ENCODE data around the gene FAR1.

FAR1 gene

GRCh38 chr11:13669544-13670488 lies 1.3 kb downstream of the FAR1 start:
- in situ Hi-C loops (cut with MboI; ENCODE audit: low sequenced_read_pairs), result no loop called here

DNA sequence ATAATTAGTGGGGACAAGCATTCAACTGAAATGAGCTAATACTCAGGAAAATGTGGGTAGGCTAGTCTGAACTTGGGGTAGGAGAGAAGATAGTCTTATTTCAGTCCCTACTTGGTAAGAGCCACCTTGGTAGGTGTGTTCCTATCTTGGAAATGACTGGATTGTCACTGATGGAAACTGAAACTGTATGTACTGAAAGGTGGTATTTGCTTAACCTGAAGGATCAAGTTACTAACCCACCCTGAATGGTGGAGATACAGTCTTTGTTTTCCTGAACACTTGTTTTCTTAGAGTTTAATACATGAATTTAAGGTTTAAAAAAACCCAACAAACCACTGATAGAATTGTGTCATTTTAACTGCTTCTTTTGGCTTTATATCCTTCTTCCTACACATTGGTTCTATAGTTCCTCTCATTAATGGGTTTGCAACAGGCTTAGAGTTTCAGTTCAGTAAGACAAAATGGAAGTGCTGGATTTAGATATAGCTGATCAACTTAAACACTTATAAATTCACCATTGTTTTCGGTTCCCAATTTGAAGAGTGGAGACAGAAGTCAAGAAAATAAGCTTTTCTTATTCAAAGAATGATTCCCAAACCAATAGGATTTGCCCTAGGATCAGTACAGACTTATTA lies 4.2 kb downstream of the FAR1 start:
- in situ Hi-C loops (cut with MboI; ENCODE audit: low sequenced_read_pairs), result no loop called here

DNA sequence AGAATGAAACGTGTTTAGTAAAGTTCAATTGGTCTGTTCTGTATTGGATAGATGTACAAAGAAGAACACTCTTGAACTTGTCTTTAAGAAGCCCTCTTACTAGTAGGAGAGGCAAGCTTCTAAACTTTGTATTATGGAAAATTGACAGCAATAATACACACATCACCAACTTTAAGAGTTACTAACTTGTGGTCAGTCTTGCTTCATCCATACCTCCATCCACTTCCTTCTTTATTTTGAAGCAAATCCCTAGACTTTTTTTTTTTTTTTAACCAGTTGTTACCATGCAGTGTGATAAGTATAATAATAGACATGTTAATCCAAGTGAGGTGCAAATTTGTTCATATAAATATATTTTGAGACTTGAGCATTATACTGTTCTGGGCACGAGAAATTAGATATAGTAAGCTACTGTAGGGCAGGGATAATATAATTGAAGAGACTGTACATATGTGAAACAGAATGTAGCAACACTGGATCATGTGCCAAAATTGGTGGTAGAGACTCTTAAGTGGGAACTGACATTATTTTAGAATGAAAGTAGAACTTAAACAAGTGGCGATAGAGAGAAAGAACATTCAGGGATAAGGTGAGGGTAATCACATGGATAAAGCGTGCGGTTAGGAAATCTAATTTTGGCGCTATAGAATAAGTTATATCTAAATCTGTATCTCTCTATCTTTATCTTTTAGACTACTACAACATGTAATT lies 6.5 kb downstream of the FAR1 start:
- in situ Hi-C loops (cut with MboI; ENCODE audit: low sequenced_read_pairs), result no loop called here

GRCh38 chr11:13676576-13676975 lies 8.1 kb downstream of the FAR1 start:
- in situ Hi-C loops (cut with MboI; ENCODE audit: low sequenced_read_pairs), result no loop called here

DNA sequence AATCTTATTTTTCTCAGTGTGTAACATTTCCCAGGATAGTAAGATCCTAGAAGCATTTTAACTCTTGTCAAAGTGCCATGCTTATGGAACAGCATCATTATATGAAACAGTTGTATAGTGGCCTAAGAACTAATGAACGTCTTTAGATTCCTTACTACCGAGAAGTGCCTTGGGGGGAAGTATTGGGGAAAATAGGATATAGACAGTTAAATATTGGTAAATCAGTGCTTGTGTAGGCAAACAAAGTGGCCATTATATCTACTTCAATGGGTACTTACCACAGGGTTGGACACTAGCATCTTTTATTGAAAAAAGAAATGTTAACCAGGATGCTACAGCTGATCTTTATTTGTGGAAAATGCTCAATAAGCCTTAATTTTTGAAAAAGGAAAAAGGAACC lies 11.3 kb downstream of the FAR1 start:
- in situ Hi-C loops (cut with MboI; ENCODE audit: low sequenced_read_pairs), result no loop called here

- in situ Hi-C loops (cut with MboI; ENCODE audit: low sequenced_read_pairs), result no loop called here
Observed at GRCh38 chr11:13680501-13681264, 12.2 kb downstream of the FAR1 start.

- in situ Hi-C loops (cut with MboI; ENCODE audit: low sequenced_read_pairs), result no loop called here
Observed at GRCh38 chr11:13681446-13681845, 13.0 kb downstream of the FAR1 start.

GRCh38 chr11:13682212-13682611 lies 13.7 kb downstream of the FAR1 start:
- in situ Hi-C loops (cut with MboI; ENCODE audit: low sequenced_read_pairs), result no loop called here

DNA sequence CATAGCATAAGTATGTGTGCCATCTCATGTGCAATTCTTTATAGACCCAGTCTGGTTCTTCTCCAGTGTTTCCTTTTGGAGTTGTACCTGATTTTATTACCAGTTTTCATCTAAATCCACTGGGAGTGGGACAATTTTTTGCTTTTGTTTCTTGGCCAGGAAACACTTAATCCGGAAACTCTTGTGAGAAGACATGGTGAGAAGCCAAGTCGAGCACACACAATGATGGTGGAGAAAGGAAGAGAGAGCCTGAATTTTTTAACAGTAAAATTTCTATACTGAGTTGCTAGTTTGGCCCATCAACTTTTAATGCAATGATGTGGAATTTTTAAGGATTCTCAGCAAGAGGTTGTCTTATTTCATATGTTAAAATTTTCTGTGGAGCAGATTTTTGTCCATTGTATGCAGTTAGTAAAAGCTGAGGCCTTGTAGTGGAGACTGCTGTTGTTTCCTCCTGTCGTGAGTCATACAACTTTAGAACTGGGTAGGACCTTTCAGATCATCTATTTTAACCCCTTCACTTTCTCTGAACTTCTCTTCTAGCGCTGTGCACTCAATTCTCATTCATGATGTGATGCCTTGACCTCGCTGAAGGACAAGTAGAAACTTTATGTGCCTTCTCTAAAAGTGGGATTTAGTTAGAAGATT lies 17.1 kb downstream of the FAR1 start:
- in situ Hi-C loops (cut with MboI; ENCODE audit: low sequenced_read_pairs), result no loop called here

DNA sequence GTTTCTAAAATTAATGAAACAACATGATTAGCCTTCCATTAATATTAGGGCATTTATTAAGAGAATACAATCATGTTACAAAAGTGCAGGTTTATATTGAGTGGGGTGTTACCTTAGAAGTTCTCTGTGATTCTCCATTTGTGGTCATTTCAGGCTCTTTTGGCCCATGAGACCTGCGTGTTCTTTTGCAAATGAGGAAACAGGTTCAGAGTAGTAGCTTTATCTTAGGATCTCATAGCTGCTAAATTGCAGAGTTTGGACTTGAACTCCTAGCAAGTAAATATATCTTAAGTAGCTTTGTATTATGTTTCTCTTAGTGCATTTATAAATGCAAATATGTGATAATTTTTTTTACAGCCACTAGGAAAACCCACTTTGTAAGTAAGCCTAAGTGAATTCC lies 18.3 kb downstream of the FAR1 start:
- in situ Hi-C loops (cut with MboI; ENCODE audit: low sequenced_read_pairs), result no loop called here

- in situ Hi-C loops (cut with MboI; ENCODE audit: low sequenced_read_pairs), result no loop called here
Observed at GRCh38 chr11:13687271-13687670, 18.8 kb downstream of the FAR1 start.

DNA sequence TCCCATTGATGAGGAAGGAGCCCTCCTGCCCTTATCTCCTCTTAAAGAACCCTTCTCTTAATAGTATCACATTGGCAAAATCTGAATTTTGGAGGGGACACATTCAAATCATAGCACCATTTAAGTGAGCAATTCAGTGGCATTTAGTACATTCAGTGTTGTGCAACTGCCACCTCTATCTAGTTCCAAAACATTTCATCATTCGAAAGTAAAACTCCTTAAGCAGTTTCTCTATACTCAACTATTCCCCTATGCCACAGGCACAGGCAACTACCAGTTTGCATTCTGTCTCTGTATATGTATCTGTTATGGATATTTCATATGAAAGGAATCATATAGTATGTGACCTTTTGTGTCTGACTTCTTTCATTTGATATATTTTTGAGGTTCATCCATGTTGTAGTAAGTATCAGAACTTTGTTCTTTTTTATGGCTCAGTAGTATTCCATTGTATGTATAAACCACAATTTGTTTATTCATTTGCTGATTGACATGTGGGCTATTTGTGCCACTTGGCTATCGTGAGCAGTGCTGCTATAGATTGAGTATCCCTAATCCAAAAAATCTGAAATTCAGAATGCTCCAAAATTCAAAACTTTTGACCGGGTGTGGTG lies 22.9 kb downstream of the FAR1 start:
- in situ Hi-C loops (cut with MboI; ENCODE audit: low sequenced_read_pairs), result no loop called here

DNA sequence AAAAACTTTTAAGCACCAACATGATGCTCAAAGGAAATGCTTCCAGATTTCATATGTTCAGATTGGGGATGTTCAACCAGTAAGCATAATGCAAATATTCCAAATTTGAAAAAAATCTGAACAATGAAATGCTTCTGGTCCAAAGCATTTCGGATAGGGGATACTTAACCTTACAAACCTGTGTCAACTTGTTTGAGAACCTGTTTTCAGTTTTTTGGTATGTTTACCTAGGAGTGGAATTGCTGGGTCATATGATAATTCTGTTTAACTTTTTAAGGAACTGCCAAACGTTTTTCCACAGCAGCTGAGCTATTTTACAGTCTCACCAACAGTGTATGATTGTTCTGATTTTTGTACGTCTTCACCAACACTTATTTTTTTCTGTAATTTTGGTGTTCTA lies 23.7 kb downstream of the FAR1 start:
- in situ Hi-C loops (cut with MboI; ENCODE audit: low sequenced_read_pairs), result no loop called here

DNA sequence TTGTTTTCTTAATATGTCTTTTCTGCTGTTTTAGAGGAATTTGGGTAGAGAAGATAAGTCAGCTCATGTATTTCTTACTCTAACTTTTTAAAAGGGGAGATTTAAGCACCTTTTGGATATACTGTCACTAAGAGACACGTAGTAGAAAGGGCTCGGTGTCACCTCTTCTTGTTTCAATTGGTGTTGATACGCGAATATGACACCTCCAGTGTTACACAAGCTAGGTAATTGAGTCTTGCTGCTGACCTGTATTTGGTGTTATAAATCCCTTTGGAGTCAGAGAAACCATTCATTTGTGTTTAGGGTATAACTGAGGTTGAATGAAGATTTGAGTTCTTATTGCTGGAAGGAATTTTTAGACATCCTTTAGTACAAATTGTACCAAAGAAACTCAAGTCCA lies 25.6 kb downstream of the FAR1 start:
- in situ Hi-C loops (cut with MboI; ENCODE audit: low sequenced_read_pairs), result no loop called here

GRCh38 chr11:13695886-13696285 lies 27.4 kb downstream of the FAR1 start:
- in situ Hi-C loops (cut with MboI; ENCODE audit: low sequenced_read_pairs), result no loop called here

- in situ Hi-C loops (cut with MboI; ENCODE audit: low sequenced_read_pairs), result no loop called here
Observed at GRCh38 chr11:13697710-13698109, 29.2 kb downstream of the FAR1 start.

- in situ Hi-C loops (cut with MboI; ENCODE audit: low sequenced_read_pairs), result no loop called here
Observed at GRCh38 chr11:13698132-13698531, 29.7 kb downstream of the FAR1 start.

DNA sequence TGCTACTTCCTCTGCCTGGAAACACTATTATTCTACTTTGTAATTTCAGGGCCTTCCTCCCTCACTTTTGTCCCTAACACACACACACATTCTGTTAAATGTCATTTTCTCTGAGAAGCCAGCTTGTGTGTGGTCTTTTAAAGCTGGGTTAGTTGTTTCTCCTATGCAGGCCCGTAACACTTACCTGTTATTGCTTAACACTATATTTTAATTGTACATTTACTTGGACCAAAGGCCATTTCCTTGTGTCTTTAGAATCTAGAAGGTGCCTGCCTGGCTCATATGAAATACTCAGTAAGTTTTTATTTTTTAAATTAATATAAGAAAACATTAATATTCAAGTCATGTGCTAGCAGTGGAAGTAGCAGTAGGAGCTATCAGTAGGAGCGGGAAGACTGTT lies 30.6 kb downstream of the FAR1 start:
- in situ Hi-C loops (cut with MboI; ENCODE audit: low sequenced_read_pairs), result no loop called here

GRCh38 chr11:13699870-13700269 lies 31.4 kb downstream of the FAR1 start:
- in situ Hi-C loops (cut with MboI; ENCODE audit: low sequenced_read_pairs), result no loop called here

GRCh38 chr11:13701506-13701905 lies 33.0 kb downstream of the FAR1 start:
- in situ Hi-C loops (cut with MboI; ENCODE audit: low sequenced_read_pairs), result no loop called here

All from HL-60/S4 treated with retinoic acid at 250 ng/mL for 4 days and 3 days (cell line).